Left ventricle myocardium superior (tissue), 1 donor: ENCODE results near the gene ZNF576. TPM values are rescaled to one million over a fixed set of nuclear protein-coding genes. Genes with fewer than 3 reads are reported as not detected.
"Not testable (repeated sequence)": the region's sequence is repeated elsewhere in the genome, so short reads cannot be mapped to it uniquely, and the experiment has no call there.

ENCODE experiments used
- ATAC-seq: fragments of 200-7000 bp; cut with Tn5 transposase; one replicate; pipeline ENCODE4 v1.9.1; 2020; ENCODE audit warnings: mild to moderate bottlenecking, moderate library complexity
- DNase-seq: peaks from one replicate; pipeline ENCODE4 v3.0.0-alpha.2; 2020
- intact Hi-C: fragments of 100-400 bp; cut with micrococcal nuclease; formaldehyde crosslinking; loops from one replicate; pipeline ENCODE4 v1.11.0; 2022
- total RNA-seq: library from RNA; stranded (reverse); fragmentation: NEBNext Ultra II Directional; extraction: Animal tissue kit (Norgen Biotek cat#: 25700); gene quantifications from one replicate; pipeline ENCODE4 v1.2.1, GENCODE V29; 2021
- donor health status: DM: no; HTN: yes; CAD: no; lungs with severe emphysema.

Gene ZNF576
- total RNA-seq, 1 donor from 2014 or later, result 12.2 TPM

DNA sequence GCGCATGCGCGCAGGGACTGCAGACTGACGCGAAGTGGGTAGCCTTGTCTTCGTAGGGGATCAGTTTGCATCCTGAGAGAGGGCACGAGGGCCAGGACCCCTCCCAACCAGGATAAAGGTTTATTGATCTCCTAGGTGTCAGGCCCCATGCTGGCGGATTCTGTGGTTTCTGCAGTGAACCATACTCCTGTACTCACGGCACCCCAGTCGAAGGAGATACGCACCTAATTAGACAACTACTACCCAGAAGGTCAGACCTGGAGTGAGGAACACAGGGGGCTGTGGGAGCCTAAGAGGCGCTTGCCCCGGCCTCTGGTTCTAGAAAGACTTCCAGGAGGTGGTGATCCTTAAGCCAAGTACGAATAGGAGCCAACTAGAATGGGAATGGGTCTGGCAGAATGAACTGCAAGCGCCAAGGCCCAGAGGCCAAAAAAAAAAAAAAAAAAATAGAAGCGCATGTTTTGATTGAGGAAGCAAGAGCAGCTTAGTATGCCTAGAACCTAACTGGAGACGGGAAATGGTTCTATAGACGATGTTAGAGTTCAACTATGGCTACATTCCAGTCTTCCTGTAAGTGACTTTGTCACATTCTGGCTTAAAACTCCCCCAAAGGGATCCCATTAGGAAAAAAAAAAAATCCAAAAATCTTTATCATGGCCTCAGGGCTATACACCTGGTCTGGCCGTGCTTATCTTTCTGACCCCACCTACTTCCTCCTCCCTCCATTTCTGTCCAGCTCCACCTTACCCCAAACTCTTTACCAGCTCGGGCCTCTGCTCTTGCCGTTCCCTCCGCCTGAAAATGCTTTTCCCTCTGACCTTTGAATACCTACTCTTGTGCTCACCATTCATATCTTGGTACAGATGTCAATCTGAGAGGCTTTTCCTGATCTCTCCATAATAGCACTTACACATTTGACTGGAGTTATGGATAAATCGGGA, 23.9 kb downstream of the ZNF576 start:
- intact Hi-C loops, result no loop called here
- no peak for ATAC-seq
- DNase-seq, result no peak

DNA sequence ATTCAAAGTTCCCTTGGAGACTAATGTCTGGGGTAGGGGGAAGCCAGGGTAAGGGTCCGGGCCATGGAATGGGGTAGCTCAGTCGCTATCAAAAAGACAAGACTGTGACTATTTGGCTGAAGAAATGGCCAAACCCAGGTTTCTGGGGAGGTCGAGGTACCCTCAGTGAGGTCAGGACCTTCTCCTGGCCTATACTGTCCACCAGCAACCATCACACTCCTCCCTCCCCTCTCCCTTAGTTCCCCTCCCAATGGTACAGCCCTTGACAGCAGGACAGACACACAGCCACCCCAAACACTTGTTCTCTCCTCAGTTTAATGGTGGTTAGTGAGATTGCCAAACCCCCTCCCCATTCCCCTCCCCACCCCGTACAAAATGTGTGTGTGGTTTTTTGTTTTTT, 25.7 kb downstream of the ZNF576 start:
- ATAC-seq (no peak), DNase-seq (no peak)
- intact Hi-C loops, result no loop called here

GRCh38 chr19:43622956-43623355, 26.6 kb downstream of the ZNF576 start:
- intact Hi-C loops, result no loop called here
- DNase-seq, result no peak
- ATAC-seq, result no peak

- no peak for ATAC-seq
Observed at GRCh38 chr19:43623889-43624670, 27.7 kb downstream of the ZNF576 start.

GRCh38 chr19:43624933-43625332, 28.5 kb downstream of the ZNF576 start:
- intact Hi-C loops, result no loop called here
- ATAC-seq (no peak), DNase-seq (peak; percentile 68)

More at GRCh38 chr19:43623889-43624670, 27.7 kb downstream of the ZNF576 start:
- no peak for DNase-seq
- intact Hi-C loops, result no loop called here

DNA sequence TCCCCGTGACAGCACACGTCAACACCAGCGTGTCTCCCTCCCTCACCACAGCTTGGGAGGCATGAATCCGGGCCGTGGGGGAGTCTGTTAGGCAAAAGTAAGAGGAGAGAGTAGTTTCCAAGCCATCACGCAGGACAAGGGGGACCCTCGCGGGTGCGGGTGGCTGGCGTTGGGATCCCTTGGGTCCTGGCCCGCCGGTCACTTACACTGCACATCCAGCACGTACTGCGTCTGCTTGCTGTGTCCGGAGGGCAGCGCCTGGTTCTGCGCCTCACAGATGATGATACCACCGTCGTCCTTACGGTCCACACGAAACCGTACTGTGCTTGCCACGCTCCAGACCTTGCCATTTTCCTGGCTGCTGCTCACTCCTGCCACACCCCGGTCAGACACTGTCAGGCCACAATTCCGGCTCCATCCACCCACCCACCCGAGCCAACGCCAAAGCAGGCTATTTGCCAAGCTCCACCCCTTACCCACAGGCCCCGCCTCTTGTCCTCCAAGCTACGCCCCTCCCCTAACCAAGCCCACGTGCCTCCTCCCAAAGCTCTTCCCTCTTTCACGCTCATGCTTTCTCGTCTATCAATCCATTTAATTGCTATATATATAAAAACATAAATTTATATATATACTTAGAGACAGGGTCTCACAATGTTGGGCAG, 29.7 kb downstream of the ZNF576 start:
- intact Hi-C loops, result no loop called here
- DNase-seq, result no peak
- no peak for ATAC-seq

GRCh38 chr19:43626838-43627237, 30.4 kb downstream of the ZNF576 start:
- ATAC-seq, result no peak

GRCh38 chr19:43628646-43629326, 32.4 kb downstream of the ZNF576 start:
- DNase-seq, result no peak
- ATAC-seq, result no peak
- intact Hi-C loops, result no loop called here

More at GRCh38 chr19:43626838-43627237, 30.4 kb downstream of the ZNF576 start:
- intact Hi-C loops, result no loop called here
- no peak for DNase-seq

DNA sequence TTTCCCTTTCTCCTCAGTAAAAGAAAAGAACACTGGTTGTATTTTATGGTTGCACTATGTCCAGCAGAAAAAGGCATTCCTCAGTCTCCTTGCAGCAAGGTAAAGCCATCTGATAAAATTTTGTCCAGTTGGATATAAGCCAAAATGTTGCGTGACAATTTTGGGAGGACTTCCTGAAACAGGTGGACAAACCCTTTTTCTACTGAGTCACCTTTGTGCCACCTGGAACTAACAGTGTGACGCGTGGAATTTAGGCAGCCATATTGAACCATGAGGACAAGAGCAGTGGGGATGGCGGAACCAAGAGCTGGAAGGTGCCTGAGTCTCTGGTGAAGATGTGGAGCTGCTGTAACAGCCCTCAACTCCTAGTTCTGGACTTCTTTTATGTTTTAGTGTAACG, 35.1 kb downstream of the ZNF576 start:
- DNase-seq, result no peak
- intact Hi-C loops, result no loop called here
- no peak for ATAC-seq

DNA sequence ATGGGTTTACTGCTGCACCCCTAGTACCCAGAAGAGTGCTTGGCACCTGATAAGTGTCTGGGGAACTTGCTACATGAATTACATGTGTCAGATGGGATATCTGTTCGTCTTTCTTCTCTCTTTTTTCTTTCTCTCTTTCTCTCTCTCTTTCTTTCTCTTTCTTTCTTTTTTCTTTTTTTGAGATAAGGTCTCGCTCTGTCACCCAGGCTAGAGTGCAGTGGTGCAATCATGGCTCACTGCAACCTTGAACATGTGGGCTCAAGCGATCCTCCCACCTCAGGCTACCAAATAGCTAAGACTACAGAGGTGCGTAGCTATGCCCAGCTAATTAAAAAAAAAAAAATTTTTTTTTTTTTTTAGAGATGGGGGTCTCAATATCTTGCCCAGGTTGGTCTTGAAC, 37.1 kb downstream of the ZNF576 start:
- DNase-seq (no peak), ATAC-seq (no peak)

DNA sequence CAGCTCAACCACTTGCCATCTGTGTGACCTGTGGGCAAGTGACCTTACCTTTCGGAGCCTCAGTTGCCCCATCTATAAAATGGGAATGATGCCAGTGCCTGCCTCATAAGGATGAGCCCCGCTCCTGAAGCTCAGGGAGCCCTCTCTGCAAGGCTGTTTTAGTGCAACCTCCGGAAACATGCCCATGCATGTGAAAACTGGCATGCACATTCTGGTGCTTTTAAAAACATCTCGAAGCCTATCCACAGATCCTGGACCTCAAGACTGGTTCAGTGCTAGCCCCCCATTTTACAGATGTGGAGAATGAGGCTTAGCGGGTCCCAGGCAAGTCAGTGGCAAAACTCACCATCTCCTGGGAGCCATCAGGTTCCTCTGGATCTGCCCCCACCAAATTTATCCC, 37.7 kb downstream of the ZNF576 start:
- intact Hi-C loops, result no loop called here
- no peak for ATAC-seq
- DNase-seq, result no peak

More for the DNA sequence above, 37.1 kb downstream of the ZNF576 start:
- intact Hi-C loops, result no loop called here

DNA sequence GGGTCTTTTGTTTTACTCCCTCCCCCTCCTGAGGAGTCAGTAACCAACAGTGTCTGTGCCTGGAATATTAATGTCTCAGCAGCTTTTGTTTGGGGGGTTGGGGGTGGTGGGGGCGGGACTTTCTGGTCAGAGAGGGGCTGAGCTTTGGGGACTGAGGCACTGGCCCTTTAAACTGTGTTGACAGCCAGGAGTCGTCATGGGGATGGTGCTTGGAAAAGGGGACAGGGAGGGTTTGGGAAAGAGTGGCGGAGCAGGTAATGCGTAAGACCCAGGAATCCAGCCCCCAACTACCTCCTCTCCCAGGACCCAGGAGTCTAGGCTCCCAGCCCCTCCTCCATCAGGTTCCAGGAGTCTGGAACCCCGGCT, 38.1 kb downstream of the ZNF576 start:
- intact Hi-C loops, result no loop called here
- DNase-seq (no peak), ATAC-seq (no peak)

- ATAC-seq (no peak), DNase-seq (no peak)
- intact Hi-C loops, result no loop called here
Observed at GRCh38 chr19:43634872-43635560, 38.6 kb downstream of the ZNF576 start.

DNA sequence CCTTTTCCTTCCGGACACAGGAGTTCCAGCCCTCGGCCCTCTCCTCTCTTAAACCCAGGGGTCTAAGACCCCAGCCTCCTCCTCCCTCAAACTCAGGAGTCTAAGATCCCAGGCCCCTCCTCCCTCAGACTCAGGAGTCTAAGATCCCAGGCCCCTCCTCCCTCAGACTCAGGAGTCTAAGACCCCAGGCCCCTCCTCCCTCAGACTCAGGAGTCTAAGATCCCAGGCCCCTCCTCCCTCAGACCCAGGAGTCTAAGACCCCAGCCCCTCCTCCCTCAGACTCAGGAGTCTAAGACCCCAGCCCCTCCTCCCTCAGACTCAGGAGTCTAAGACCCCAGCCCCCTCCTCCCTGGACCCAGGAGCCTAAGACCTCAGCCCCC, 39.2 kb downstream of the ZNF576 start:
- ATAC-seq, DNase-seq, intact Hi-C loops: not testable (repeated sequence)

DNA sequence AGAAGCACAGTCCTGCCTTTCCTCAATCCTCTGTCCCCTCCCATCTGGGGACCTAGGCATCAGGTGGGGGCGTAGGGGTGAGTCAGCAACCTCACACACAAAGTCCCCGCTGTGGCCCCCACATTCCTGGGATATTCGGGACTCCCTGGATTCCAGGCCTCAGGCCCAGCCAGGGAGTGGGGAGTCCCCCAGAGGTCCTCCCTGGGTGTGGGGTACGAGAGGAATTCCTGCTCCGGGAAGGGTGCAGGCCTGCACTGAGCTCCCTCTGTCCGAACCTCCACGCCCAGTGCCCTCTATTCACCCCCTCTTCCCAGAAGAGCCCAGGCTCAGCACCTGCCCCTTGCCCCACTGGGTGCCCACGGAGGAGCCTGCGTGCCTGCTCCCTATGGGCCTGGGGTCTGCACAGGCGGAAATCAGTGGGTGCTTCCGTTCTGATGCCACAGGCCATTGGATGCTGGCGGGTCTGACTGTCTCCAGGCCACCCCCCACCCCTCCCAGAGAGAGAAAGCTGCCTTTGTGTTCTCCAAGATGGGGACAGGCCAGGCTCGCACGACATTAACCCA, 39.8 kb downstream of the ZNF576 start:
- DNase-seq (no peak), ATAC-seq (no peak)
- intact Hi-C loops, result no loop called here

DNA sequence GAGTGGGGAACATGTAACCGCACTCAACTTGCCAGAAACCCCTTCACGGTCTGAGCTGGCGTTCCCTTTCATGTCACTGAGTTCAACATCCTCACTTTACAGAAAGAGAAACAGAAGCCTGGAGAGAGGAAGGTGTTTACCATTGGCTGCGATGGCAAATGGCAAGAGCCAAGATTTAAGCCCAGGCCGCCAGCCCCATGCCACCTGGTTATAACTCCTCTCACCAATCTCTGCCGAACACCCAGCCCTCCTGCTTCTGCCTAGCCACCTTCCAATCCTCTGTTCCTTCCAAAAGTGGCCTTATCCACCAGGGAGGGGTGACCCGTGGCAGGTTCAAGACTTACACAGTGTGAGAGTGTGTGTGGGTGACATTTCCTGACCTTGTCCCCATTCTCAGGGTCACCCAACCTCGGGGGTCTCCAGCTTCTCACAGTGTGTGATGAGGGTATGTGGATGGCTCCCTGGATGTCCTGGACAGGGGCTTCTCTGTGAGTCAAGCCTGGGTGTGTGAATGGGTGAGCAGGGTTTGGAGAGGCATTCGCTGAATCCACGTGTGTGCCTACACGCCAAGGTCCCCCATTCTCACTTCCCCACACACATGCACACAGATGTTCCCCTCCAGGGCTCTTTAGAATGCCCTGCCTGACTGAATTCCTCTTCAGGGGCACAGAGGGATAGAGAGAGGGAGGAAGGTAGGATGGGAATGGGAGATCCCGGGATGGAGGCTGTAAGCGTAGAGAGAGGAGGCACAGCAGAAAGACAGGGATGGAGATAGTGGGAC, 42.0 kb downstream of the ZNF576 start:
- intact Hi-C loops, result no loop called here
- no peak for DNase-seq
- ATAC-seq, result no peak

DNA sequence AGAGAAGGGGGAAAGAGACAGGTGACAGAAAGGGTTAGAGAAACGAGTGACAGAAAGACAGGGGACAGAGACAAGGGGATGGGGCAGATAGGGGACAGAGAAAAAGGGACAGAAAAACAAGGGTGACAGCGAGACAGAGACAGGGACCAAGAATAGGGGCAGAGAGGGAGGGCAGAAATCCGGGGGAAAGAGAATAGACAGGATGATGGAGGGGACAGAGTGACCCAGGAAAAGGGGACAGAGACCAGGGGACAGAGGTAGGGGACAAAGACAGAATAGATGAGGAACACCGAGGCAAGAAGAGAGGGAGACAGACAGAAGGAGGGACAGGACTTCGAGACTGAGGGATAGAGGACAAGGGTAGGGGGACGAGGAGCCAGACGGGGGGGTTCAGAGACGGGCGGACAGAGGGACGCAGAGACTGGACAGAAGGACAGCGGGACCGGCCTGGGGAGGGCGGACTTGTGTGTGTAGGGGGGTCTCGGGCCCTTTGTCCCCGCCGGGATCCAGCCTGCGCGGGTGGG, 42.7 kb downstream of the ZNF576 start:
- intact Hi-C loops, result no loop called here
- ATAC-seq (no peak), DNase-seq (no peak)
